HG03432 (cell line): ENCODE results near the gene EPOP.
A peak's percentile ranks its signal among the peaks of the same experiment; 100 is the strongest.

Experiments
- ATAC-seq: cut with Tn5 transposase; IDR thresholded peaks from one replicate; pipeline ENCODE4 v1.9.1; 2021; ENCODE audit warnings: mild to moderate bottlenecking, moderate library complexity; ENCODE audit not compliant: unreplicated experiment

The EPOP gene

DNA sequence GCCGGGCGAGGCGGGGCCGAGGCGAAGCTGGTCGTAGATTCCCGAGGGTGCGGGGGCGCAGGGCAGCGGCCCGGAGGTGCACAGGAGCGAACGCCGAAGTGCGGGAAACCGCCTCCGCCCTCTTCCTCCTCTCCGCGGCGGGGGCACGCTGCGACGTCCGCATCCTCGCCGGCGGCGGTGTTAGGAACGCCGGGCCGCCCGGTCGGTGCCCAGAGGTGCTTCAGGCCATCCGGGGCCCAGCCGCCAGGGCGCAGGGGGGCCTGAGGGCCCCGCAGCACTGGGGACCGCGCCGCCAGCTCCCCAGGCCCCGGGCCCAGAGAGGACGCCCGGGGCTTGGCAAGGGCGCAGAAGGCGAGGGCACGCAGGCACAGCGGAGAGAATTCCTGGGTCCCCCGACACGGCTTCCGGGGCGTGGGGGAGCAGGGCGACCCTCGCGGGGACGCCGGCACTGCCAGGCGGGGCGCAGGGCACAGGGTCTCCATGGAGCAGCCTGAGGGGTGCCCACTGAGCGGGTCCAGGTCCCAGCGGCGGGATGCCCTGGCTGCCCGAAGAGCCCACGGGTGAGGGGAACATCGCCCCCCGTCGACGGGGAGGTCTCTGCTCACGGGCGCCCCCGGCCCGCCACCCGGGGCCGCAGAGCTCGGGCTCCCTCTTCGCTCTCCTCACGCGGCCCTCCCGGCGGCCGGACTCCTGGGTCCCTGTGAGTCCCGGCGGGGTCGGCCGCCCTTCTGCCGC, 576 bp downstream of the EPOP start:
- ATAC-seq: peak; percentile 18

DNA sequence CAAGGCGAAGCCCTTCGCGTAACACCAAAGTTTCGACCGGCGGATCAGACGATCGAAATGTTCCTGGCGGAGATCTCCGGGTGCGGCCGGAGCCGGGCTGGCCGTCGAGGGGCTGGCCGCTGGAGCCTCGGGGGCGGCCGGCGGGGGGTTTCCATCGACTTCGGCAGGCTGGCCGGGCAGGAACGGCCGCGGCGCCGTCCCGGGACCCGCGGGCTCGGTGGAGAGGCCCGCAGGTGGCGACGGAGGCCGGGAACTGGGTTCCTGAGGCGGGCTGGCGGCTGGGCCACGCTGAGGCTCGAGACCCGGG, 1.1 kb downstream of the EPOP start:
- no peak for ATAC-seq

DNA sequence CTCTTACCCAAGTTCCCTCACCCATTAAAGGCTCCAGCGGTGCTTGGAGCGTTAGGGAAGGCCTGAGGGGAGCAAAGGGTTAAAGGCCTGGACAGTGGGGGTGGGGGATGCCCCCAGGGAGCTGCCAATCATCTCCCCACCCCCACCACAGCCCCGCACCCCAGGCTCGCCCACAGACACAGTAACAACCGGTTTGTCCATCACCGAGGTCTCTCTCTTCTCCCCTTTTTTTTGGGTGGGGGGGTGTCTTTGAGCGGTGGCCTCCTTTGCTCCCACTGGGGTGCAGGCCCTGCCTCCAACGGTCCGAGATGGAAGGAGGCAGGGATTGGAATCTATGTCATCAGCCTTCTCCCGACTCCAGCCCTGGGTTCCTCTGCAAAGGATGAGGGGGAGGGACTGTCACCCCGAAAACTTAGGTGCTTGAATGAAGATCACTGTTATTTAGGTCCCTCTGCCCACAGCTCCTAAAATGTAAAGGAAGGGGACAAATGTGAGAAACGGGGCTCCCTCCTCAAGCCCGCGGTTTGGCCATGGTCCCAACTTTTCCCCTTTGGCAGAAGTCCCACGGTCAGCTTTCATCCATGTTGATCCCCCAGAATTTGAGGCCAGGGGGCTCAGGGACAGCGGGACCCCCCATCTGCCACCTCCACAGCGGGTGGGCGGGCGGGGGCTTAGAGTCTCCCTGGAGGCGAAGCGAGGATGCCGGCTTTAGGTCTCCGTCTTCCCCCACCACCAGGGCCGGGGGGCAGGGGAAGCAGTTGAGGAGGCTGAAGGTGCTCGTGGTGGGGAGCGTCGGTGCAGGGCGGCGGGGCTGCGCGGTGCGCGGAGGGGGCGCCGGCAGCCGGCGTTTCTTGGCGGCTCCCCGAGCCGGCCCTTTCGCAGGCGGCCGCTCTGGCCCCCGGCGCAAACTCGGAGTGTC, 1.7 kb downstream of the EPOP start:
- no peak for ATAC-seq

DNA sequence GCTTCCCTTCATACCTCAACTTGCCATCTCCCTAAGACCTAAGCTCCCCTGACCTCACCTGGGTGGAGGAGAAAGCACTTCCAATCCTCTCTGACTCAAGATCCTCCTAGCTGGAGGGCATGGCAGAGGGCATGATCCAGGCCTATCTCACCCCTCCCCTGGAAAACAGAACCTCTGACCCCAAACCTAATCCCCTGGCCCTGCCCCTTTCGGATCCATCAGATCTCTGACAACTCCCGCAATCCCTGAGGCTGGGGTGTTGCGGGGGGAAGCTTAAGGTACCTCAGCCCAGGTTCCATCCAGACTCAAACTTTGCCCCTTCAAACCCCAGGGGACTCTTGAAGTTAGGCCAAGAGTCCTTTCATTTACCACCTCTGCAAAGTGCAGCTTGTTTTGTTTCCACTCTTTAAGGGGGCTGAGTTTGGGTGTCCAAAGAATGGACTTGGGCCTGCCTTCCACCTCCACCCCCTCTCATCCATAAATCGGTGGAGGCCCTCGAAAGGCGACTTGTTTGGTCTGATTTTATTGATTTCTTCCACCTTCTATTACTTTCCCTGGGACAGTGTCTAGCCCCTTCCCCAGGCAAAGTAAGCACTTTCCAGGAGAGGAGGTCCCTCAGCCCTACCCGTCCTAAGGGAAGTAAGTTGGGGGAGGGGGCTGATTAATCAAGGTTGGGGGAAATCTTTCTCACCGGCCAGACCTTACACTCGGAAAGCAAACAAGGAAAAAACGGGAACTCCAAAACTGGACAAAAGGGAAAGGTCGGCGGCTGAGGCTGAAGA, 2.6 kb downstream of the EPOP start:
- ATAC-seq: no peak

DNA sequence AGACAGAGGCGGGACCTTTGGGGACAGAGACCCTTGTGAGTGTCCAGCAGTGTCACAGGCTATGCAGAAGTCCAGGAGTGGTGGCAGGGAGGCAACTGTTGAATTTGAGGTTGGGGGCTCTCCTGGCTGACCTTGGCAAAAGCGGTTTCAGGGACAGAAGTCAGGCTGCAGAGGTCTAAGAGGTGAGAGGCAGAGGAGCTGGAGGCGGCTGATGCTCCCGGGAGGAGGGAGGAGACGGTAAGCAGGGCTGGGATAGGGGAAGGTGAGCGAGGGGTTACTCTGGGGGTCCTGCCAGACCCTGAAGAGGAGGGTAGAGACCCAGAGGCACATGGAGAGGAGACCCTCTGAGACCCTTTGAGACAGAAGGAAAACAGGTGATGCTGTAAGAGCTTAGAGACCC, 5.2 kb downstream of the EPOP start:
- no peak for ATAC-seq

DNA sequence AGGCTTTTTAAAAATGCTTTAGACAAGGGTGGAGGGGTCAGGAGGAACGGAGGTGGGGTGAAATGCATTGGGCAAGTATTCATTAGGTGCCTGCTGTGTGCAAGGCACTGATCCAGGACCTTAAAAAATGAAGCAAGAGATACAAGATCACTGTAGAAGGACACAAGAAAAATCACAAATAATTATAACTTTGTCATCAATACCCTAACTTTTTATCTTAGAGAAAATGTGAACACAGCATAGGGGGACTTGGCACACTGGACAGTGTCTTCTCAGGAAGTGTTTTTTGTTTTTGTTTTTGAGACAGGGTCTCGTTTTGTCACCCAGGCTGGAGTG, 7.0 kb downstream of the EPOP start:
- no peak for ATAC-seq

DNA sequence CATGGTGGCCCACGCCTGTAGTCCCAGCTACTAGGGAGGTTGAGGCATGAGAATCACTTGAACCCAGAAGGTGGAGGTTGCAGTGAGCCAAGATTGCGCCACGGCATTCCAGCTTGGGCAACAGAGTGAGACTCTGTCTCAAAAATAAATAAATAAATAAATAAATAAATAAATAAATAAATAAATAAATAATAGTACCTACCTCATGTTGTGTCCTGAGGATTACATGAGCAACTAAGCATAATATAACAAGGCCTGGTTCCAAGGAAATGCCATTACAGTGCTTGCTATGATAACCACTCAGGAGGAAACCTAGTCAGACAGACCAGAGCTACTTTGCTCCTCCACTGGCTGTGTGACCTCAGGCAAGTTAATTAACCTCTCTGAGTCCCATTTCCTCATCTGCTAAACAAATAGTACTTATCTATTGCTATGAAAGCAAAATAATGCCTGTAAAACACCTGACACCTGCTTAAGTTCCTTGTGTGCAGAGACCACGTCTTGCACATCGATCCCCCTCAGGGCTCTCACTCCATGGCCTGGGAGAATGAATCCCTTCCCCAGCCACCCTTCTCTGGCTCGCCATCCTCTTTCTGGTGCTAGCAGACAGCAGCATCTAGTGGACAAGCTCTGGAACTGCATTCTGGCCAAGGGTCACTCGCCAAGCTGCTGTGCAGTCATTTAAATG, 7.5 kb downstream of the EPOP start:
- ATAC-seq: no peak

DNA sequence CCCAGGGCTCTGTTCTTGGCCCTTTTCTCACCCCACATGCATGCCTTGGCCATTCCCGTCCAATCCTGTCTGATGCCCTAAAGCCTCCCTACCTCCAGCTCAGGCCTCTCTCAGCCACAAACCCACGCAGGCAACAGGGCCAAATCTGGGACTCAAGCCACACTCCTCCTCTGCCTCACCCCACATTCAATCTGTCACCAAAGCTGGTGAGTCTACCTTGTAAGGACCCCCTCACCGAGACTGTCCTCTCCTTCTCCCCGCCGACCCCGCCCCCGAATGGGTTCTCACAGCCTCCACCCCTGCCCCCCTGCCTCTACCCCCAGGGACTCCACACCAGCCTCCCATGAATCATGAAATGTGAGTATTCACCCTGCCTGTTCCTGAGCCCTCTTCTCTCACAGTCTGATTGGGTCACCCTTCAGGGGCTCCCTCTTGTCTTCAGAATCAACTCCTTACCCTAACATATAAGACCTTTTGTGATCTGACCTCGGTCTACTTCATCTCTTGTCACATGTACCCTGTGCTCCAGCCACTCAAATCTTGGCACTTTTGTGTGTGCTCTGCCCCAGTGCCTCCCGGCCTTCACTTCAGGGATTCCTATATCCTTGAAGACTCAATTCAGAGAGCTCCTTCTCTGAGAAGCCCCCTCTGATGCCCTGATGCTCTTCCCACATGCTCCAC, 10.7 kb downstream of the EPOP start:
- ATAC-seq: no peak

DNA sequence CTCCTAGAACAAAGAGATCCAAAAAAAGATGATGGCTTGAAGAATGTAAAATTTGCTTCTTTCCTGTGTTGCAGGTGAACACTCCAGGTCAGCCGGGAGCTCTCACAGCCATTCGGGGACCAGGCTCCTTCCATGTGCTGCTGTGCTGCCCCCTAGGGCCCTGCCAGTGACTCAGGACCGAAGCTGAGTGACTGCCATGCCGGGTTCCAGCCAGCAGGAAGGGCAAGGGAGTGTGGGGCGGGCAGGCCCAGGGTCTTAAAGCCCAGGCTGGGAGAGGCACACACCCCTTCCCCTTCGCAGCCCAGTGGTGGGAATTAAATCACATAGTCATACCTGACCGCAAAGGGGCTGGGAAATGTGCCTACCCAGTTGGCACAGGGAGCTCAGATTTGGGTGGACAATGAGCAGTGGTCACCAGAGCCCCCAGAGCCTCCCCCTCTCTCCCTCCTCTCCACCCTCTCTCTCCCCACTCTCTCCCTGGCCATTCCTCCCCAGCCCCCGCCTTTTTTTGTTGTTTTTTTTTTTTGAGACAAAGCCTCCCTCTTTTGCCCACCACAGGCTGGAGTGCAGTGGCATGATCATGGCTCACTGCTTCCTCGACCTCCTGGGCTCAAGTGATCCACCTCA, 11.5 kb downstream of the EPOP start:
- ATAC-seq: no peak

DNA sequence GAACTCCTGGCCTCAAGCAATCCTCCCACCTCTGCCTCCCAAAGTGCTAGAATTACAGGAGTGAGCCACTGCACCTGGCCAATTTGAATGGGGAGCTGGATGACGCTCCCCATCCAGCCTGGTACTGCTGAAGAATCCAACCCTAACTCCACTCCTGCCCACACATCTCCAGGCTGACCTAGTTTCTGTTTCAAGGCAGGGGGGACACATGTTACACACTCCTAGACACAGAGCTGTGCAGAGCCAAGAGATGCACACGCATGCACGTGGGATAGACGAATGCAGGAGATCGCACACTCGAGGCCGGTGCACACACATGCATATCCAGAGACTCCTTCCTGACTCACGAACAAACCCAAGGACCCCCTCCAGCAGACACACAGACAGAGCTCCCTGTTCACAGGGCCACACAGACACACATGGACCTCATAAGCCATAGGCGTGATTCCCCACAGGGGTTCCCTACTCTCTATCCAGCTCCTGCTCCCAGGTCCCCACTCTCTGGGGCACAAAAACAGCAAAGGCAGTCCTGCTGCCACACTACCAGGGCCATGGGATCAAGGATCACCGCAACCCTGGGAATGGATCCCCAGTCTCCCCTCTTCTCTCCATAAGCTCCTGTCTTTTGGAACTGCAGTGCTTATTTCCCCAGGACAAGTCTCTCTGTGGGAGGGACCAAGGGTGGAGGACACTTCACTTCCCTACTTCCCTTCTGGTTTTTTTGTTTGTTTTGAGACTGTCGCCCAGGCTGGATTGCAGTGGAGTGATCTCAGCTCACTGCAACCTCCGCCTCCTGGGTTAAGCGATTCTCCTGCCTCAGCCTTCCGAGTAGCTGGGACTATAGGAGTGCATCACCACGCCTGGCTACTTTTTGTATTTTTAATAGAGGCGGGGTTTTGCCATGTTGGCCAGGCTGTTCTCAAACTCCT, 14.4 kb downstream of the EPOP start:
- ATAC-seq: no peak

DNA sequence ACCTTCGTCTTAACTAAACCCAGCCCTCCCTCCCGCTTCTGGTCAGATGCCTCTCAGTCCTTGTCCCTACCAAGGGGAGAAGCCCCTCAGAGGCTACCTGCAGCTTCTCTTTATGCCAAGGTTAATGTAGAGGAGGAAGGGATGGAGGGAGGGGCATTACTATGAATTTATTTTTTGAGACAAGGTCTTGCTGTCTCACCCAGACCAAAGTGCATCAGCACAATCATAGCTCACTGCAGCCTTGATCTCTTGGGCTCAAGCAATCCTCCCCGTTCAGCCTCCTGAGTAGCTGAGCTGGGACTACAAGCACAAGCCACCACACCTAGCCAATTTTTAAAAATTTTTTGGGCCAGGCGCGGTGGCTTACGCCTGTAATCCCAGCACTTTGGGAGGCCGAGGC, 15.3 kb downstream of the EPOP start:
- ATAC-seq: no peak

DNA sequence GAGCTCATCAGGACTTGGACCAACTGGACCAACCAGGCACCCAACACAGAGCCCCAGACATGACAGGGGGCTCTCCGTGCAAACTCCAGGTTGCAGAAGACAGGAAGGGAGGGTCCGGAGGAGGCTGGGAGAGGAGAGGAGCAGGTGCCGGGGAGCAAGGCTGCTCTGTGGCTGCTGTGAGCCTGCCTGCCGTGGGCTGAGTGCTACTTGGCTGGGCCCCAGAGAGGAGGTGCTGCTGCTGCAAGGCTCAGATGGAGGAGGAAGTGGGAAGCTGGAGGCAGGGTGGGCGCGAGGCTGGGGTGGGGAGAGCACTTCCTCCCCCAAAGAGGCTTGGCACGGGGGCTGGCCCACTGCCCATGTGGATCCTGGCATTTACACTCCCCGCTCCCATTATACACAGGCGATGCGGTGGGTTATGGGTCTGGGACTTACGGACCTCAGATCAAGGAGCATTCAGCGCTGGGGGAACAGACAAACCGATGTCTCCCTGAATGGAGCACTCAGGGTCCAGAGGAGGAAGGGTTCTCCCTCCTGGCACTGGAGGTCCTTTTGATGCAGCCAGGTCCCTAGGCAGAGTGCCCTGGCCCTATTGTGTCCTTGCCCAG, 15.9 kb downstream of the EPOP start:
- no peak for ATAC-seq

DNA sequence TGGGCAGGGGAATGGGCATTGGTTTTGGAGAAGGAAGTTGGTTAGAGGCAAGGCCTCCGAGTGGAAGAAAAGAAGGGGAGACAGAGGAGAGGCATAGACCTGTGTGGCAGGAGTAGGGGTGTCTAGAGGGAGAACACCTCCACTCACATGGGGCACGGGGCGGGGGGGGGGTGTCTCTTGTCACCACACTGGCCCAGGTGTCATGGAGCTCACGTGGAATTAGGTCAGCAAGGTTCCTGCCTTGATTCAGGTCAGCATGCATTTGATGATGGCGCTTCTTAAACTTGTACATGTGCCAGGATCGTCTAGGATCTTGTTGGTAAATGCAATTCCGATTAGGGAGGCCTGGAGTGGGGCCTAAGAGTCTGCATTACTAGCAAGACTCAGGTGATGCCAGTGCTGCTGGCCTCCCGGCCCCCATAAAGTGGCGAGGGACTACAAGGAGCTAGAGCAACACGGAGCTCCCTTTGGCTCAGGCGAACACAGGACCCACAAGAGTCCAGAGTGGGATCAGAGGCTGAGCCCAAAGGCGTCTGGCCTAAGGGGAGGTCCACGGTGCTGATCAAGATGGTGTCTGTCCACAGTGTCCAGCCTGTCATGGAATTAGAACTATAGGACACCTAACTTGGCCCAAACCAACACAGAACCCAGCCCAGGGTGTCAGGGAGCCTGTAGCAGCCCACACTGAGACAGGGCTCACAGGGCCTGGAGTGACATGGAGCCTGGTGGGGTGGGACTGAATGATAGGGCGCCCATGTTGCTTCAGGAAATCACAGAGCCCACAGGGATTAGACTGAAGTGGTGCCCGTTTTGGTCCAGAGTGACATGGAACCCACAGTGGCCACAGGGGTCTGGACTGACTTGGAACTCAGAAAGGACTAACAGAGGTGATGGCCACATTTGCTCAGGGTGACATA, 16.7 kb downstream of the EPOP start:
- no peak for ATAC-seq

DNA sequence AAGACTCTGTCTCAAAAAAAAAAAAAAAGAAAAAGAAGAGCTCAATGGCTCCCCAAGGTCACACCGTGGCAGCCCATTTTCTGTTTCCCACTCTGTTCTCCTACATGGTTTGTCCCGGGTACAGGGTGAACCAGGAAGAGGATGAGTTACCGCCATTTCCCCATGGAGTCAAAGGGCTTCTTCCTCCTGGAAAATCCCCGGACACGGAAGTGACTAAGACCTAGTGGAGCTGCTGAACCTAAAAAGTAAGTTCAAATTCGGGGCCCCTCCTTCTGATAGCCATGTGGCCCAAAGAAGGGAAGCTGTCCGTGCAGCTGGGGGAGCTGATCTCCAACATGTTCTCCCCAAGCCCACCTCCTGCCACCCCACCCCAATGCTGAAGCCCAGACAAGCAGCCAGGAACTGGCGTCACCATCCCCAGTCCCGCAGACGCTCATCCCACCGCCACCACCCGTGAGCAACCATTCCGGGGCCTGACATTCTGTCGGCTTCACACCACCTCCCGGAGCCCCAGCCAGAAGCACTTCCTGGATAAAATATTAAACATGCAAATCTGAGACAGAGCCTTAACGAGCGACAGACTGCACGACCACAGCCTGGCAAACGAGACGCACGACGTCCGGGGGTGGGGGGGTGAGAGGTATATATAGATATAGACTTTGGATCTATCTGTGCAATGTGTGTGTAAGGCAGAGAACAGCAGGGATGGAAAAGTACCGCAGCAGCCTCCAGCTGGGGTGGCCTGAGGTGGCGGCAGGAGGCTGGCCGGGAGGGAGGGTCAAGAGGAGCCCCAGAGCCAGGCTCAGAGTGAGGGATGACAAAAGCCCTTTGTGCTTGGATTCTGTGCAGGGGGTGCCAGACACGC, 17.6 kb downstream of the EPOP start:
- no peak for ATAC-seq

DNA sequence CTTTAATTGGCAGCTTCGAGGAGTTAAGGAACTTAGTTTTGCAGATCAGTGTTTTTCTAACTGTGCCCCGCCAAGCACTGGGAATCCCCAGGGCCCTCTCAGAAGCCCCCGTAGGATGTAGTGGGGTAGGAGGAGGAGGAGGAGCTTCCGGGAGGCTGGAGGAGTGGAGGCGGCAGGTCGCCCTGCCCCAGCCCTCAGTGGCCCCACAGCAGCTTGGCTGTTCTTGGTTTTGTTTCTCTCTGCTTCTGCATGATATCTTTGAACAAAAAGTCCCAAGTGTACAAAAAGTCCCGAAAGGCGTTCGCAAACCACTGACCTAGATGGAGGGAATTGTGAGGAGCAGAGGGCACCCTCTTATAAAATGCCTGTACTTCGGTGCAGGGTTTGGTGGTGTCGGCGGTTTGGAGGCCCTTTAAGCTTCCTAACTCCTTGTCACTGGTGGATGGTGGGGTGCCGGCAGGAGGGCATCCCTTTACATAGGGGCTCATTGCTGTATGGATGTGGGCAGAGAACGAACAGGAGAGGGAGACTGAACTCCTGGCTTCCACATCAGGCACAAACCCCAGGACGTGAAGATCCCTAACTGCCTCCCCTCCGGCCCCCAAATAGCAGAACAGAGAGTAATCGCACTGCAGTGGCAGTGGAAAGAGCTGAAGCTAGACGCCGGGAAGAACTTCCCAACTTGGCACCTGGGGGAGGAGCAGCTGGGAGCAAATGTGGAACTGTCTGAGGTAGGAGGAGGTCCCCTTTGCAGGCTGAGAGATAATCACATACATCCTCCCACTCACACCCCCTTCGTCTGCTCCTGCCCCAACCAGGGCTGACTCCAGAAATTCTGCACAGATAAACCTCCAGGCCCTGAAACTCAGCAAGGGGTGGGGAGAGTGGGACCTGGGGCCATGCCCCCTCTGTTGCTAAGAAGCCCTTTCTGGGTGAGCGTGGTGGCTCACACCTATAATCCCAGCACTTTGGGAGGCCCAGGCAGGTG, 20.1 kb downstream of the EPOP start:
- no peak for ATAC-seq

DNA sequence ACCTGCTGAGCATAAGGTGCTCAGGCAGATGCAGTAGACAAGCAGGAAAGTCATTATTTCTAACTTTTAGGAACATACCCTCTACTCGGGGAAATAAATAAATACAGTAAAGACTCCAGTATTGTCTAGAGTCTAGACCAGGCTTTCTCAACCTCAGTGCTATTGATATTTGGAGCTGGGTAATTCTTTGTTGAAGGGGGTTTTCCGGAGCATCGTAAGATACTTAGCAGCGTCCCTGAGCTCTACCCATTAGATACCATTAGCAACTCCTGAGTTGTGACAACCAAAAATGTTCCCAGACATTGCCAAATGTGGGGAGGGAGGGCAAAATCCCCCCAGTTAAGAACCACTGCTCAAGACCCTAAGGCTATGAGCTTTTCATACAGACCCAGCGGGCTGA, 21.1 kb downstream of the EPOP start:
- ATAC-seq: no peak
